GM12865 (cell line): ENCODE results near the gene DIP2B.

Source experiments
- DNase-seq: peaks from one replicate; pipeline ENCODE4 v3.0.0; 2010; ENCODE audit warnings: low read depth
- H3K4me3 ChIP-seq: 2 replicates; pipeline ENCODE4 v1.5.1; 2011; ENCODE audit warnings: mild to moderate bottlenecking, low read depth, low read length, control low read depth
- TF ChIP-seq, protein P1 (sequence below): IDR thresholded peaks from 2 replicates; pipeline ENCODE4 v1.5.1; 2011; ENCODE audit warnings: low read length, control low read depth, low read depth, inconsistent platforms; ENCODE audit not compliant: insufficient read depth; ENCODE audit errors: missing control alignments

Gene DIP2B

GRCh38 chr12:50574601-50575348 lies 70.0 kb downstream of the DIP2B start:
- TF ChIP-seq, protein P1, sequence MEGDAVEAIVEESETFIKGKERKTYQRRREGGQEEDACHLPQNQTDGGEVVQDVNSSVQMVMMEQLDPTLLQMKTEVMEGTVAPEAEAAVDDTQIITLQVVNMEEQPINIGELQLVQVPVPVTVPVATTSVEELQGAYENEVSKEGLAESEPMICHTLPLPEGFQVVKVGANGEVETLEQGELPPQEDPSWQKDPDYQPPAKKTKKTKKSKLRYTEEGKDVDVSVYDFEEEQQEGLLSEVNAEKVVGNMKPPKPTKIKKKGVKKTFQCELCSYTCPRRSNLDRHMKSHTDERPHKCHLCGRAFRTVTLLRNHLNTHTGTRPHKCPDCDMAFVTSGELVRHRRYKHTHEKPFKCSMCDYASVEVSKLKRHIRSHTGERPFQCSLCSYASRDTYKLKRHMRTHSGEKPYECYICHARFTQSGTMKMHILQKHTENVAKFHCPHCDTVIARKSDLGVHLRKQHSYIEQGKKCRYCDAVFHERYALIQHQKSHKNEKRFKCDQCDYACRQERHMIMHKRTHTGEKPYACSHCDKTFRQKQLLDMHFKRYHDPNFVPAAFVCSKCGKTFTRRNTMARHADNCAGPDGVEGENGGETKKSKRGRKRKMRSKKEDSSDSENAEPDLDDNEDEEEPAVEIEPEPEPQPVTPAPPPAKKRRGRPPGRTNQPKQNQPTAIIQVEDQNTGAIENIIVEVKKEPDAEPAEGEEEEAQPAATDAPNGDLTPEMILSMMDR: no peak
- DNase-seq: no peak
- no peak overlapping the region for H3K4me3 ChIP-seq

GRCh38 chr12:50579757-50580267 lies 75.0 kb downstream of the DIP2B start:
- H3K4me3 ChIP-seq: no peak overlapping the region
- DNase-seq: peak; percentile 27
- TF ChIP-seq, protein P1: no peak

DNA sequence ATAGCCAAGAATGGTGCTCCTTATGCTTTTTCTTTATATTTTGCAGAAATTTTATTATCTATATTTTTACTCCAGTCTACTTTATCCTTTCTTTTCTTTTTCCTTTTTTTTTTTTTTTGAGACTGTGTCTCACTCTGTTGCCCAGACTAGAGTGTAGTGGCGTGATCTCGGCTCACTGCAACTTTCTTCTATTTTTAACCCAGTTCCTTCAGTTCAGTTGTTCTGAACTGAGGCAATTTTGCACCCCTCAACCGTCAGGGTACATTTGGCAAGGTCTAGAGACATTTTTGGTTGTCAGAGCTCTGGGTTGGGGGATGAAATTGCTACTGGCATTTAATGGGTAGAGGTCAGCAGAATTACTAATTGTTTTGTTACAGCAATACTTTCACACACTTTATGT lies 75.7 kb downstream of the DIP2B start:
- DNase-seq: no peak
- TF ChIP-seq, protein P1: no peak
- no peak overlapping the region for H3K4me3 ChIP-seq

DNA sequence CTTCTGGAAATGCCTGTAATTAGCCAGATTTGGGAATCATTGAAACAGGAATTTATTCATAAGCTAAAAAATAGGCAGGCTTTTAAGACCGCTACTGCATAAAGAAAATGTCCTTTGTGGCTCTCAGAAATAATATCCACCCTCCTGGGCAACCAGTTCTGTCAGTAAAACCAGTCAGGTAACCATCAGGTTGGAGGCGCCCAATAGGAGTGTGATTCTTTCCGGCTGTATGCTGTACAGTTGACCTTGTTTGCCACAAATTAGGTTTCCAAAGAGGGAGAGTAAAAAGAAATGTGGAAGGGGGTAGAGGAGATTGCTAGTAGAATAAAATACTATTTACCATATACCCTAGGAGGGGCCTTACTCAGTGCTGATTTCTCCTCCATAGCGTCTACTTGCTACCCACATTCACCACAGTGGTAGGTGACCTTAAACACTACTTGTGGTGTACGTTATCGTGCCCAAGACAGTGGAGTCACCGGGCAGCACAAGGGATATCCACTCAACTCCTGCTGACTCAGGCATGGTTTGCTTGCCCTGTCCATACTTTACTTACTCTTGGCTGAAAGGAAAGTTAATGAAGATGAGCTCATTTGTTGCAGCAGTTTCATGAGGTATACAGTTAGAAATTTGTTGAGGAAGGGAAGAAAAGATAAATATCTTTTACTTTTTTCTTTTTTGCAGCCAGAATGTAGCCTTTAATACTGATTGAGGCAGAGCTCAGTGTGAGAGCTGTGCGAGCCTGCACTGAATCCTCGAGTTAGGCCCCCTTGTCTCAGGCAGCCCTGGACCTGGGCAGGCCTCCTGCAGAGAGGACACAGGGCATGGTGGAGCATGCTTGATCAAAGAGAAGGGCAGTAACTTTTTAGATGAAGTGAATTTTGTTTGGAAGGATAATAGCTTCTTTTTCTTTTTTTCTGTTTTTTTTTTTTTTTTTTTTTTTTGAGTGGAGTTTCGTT lies 76.7 kb downstream of the DIP2B start:
- DNase-seq: no peak
- TF ChIP-seq, protein P1: no peak

GRCh38 chr12:50584135-50584534 lies 79.3 kb downstream of the DIP2B start:
- no peak overlapping the region for H3K4me3 ChIP-seq
- DNase-seq: no peak
- TF ChIP-seq, protein P1: no peak

More for the DNA sequence above, 76.7 kb downstream of the DIP2B start:
- H3K4me3 ChIP-seq: no peak overlapping the region

DNA sequence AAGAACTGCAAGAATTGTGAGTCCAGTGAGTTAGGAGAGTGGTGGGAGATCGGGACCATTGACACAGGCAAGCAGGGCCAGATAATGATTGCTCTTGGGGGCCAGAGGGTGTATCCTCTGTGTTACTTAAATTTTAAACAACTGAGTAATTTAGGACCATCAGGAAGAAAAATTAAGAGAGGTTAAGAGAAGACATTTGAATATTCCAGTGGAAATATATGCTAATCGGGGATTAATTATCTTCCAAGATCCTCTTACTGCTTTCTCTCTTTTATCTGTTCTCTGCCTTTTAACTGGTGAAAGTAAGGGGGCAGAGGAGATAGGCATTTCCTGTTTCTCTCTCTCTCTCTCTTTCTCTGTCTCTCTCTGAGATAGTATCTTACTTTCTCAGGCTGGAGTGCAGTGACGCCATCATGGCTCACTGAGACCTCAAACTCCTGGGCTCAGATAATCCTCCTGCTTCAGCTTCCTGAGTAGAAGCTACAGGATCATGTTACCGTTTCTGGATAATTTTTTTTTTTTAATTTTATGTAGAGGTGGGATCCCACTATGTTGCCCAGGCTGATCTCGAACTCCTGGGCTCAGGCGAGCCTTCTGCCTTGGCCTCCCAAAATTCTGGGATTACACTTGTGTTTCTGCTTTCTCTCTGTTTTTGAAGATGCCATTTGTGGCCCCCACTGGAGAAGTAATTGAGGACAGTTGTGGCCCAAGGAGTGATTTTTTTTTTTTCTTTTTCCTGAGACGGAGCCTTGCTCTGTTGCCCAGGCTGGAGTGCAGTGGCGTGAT lies 85.1 kb downstream of the DIP2B start:
- H3K4me3 ChIP-seq: no peak overlapping the region
- TF ChIP-seq, protein P1: no peak
- DNase-seq: no peak
